LHCN-M2 (cell line): ENCODE results near the gene CHRDL2. TPM values are rescaled to one million over a fixed set of nuclear protein-coding genes. Genes with fewer than 3 reads are reported as not detected.

Experiments
- DNase-seq: peaks from one replicate; pipeline ENCODE4 v3.0.0-alpha.2; 2012; ENCODE audit warnings: low read depth
- total RNA-seq: library from RNA; depleted of rRNA; stranded (reverse); fragments of >200 nt; gene quantifications from 2 replicates; pipeline ENCODE4 v1.2.3, GENCODE V29; 2014

CHRDL2 gene
- total RNA-seq, 1 experiment from 2014 or later, result not detected

DNA sequence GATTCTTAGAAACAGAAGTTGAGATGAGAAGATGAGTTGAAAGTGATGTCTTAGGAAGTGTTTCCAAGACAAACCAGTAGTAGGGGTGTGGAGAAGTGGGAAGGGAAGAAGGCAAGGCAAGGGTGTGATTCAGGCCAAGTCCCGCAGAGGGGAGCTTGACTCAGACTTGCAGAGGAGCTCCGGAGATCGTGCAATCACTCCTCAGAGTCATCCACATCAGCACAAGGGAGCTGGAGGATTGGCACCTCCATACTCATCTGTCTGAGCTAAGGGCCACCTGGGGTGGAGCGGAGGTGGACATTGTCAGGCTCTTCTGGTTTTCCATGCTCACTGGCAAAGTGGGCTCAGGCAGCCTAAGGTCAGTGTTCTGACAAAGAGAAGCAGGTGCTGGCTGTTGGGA lies 44.4 kb downstream of the CHRDL2 start:
- peak; percentile 54 for DNase-seq

DNA sequence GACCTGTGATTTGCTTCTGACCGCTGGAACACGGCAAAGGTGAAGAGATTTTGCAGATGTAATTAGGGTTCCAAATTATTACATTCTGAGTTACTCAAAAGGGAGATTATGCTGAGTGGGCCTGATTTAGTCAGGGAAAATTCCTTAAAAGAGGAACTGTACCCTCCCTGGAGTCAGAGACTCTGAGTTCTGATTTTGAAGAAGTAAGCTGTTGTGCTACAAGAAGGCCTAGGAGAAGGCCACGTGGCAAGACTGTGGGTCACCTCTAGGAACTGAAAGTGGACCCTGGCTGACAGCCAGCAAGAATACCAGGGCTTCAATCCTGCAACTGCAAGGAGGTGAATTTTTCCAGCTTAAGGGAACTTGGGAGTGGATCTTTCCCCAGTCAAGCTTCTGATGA lies 45.3 kb downstream of the CHRDL2 start:
- no peak for DNase-seq

DNA sequence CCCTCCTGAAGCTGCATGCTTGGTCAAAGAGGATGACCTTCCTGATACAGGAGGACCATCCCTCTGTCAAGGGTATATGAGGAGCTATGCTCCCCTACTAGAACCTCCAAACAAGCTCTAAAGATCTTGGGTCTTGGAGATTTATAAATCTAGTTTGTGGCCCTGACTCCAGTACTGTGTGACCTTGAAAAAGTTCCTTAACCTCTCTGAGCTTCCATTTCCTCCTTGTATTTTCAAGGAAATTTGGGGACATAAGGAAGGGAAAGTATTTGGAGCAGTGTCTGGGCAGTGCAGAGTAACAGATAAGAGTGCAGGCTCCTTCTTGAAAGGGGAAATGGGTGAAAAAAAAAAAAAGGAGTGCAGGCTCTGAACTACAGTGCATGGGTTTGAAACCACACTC lies 45.9 kb downstream of the CHRDL2 start:
- no peak for DNase-seq

- no peak for DNase-seq
These were observed 46.6 kb downstream of the CHRDL2 start for GRCh38 chr11:74684661-74685060.

DNA sequence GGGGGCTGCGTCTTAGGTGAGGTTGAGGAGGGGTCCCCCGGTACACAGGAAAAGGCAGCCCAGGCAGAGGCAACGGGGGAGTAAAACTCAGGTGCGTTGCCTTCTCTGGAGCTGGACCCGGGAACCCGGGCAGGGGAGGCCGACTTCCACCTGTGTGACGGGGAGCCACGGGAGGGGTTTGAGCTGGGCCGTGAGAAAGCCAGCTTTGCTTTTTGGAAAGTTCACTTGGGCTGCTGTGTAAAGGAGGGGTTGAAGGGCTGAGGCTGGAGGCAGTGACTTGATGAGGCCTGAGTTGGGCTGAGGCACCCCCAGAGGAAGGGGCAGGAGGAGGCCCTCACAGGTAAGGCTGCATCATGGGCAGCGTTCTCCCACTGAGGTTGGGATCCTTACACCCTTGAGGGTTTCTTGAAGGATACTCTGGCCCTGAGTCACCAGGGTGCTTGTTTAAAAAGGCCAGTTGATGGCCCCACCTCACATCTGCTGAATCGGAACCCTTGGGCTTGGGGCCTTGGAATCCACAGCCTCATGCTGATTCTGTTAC lies 47.2 kb downstream of the CHRDL2 start:
- no peak for DNase-seq

- DNase-seq, result no peak
These were observed 47.9 kb downstream of the CHRDL2 start for GRCh38 chr11:74683279-74683871.

- DNase-seq, result no peak
These were observed 48.4 kb downstream of the CHRDL2 start for GRCh38 chr11:74682731-74683278.

DNA sequence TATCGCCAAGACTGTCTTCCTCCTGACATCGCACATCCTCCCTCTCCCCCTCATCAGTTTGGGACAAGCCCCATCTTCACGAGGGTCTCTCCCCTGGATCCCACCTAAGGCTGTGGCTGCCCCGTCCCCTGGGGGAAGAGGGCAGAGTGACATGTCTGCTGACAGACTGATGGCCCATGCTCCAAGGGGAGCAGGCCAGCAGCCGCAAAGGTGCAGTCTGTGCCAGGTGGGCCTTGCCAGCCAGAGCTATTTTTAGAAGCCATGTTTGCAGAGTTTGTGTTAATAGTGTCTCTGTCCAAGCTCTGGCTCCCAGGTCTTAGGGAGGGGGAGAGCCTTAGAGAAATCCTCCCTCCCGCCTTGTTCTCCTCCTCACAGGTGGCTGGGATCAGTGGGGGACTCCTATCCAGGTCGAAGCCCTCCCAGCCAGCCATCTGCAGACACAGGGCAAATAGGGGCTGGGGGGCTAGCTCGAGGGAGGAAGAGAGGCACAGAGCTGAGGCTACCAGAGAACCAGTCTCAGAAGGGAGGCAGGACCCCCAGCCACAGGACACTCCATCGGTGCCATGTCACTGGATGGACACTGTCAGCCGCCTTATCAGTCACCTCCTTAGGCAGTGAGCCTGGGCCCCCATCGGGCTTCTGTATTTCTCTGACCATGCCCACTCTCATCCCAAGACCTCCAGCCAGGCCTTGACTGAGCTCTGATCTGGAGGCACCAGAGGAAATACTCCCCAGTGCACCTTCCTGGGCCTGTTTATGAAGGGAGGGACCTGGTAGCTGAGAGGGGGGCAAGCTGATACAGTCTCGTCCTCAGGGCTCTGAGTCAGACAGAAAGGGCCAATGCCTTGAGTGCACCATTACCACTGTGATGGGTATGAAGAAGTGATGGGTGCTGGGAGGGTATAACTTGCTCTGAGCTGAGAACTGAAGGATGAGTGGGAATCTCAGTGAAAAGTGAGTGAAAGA lies 49.3 kb downstream of the CHRDL2 start:
- no peak for DNase-seq

GRCh38 chr11:74680703-74681531 lies 50.3 kb downstream of the CHRDL2 start:
- DNase-seq, result no peak

DNA sequence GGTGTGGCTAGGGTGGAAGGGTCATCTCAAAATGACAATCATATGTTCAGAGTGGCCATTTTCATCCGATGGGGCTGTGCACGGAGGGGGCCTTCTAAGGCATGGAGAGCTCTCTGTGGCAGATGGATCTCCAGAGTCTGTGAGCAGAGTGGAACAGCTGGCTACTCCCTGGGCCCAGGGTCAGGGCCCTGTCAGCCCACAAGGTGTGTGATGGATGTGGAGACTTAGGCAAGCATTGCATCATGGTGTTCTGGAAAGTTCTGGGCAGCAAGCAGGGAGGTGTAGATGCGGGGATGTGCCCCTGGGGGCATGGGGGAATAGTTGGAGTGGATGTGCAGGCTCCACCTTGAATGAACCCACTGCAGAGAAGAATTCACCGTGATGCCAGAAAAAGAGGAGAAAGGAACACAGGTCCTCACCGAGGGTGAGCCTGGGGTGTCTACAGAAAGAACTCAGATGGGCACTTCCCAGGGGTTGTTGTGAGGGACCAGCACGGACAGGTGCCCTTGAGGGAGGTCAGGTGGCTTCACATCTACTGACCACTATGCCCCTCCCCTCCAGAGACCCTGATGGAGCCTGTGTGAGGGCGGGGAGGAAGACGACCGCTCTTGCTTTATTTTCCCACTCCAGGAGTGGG lies 51.1 kb downstream of the CHRDL2 start:
- no peak for DNase-seq

- DNase-seq, result no peak
These were observed 51.7 kb downstream of the CHRDL2 start for GRCh38 chr11:74679513-74679865.

- DNase-seq, result no peak
These were observed 52.4 kb downstream of the CHRDL2 start for GRCh38 chr11:74678591-74679512.

- DNase-seq, result no peak
These were observed 53.2 kb downstream of the CHRDL2 start for GRCh38 chr11:74678041-74678440.

DNA sequence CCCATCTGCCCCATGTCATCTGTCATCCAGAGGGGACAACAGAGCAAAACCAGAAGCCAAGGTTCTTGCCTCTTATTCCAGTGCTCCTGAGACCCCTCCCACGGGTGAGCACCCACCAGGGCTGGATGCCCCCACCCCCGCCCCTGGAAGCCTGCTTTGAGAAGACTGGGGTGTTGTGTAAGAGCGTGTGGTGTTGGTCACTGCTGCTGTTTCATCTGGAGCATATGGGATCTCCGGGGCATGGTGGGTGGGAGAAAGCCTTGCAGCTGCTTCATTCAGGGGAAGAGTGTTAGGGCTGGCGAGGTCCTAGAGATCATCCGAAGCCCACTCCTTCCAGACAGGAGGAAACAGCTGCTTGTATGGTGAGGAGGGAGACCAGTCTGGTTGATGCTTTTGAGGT lies 54.1 kb downstream of the CHRDL2 start:
- peak; percentile 55 for DNase-seq

GRCh38 chr11:74676596-74676995 lies 54.6 kb downstream of the CHRDL2 start:
- no peak for DNase-seq

DNA sequence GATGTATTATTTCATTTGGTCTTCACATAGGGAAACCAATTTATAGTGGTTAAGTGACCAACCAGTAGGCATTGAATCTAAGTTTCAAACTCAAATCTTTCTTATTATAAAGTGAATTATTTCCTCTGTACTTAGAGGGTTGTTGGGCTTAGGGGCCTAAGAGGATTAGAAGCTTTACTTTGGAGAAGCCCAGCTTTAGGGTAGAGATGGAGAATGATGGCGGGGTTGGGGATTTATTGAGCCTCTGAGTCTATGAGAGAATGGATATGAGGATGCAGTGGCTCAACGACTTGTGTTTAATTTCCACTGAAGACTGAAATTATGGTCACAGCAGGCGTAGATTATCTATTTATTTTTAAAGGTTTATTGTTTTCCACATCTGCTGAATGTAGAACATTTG lies 55.5 kb downstream of the CHRDL2 start:
- DNase-seq, result no peak

- DNase-seq, result peak; percentile 15
These were observed 57.4 kb downstream of the CHRDL2 start for GRCh38 chr11:74673693-74674360.

DNA sequence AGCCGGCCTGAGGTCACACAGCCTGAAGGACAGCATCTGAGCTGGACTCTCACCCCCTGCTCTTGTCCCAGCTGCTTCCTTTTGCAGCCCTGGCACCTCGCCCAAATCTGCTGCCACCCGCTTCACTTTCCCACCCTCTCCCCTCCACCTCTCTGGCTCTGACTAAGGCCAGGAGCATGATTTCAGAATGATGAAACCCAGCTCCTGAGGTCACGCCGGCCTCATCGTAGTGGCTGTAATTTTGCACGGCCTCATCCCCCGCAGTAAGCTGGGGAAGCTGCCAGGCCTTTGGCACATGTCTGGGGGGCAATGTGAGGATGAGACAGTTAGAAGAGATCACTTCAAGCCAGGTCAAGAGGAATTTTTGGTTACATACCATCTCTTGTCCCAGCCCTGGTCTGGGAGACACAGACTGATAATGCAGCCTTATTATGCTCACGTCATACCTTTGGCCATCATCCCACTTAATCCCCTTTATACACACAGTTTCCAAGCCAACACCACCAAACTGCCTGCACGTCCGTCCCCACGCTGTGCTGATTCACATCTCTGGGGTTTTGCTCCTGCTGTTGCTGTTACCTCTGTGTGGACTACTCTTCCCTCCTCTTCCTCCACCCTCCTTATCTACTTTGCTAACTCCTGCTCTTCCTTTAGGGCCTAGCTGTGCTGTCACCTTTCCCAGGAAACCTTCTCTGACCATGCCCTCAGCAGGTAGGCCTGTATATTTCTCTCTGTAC lies 58.1 kb downstream of the CHRDL2 start:
- DNase-seq, result peak; percentile 97
